Keratinocyte (primary cell): ENCODE measurements around the gene PRAC1. TPM values are rescaled to one million over a fixed set of nuclear protein-coding genes. Genes with fewer than 3 reads are reported as not detected.
"Not testable (repeated sequence)": the region's sequence is repeated elsewhere in the genome, so short reads cannot be mapped to it uniquely, and the experiment has no call there.

Experiments
- DNase-seq: peaks from one replicate; pipeline ENCODE4 v3.0.0-alpha.2; 2011; ENCODE audit warnings: low read depth, missing footprints, low spot score
- FAIRE-seq: peaks from 2 replicates; lab custom pipeline; 2011; peaks lifted over from hg19 to GRCh38; lab: Jason Lieb, UNC
- H2AFZ ChIP-seq: 2 replicates; pipeline ENCODE4 v1.6.0; 2012; ENCODE audit warnings: low read length, control low read depth, inconsistent platforms; ENCODE audit not compliant: control insufficient read depth
- H3K27ac ChIP-seq: 2 replicates; pipeline ENCODE4 v1.5.1; 2011; ENCODE audit warnings: low read length; ENCODE audit not compliant: control insufficient read depth, insufficient read depth
- H3K27me3 ChIP-seq: 3 replicates; pipeline ENCODE4 v1.6.0; 2011; ENCODE audit warnings: low read length; ENCODE audit not compliant: control insufficient read depth, insufficient read depth; ENCODE audit errors: extremely low read depth
- H3K36me3 ChIP-seq, 2 experiments: 2 replicates in 1 of 2; 3 replicates in 1 of 2; pipeline ENCODE4 v1.5.1; 2011; ENCODE audit warnings: low read length in 2 of 2, mild to moderate bottlenecking in 1 of 2; ENCODE audit not compliant: control insufficient read depth in 2 of 2, insufficient read depth in 2 of 2; ENCODE audit errors: extremely low read depth in 1 of 2
- H3K4me1 ChIP-seq: 3 replicates; pipeline ENCODE4 v1.5.1; 2011; ENCODE audit warnings: low read length; ENCODE audit not compliant: control insufficient read depth, insufficient read depth; ENCODE audit errors: extremely low read depth
- H3K4me2 ChIP-seq: 3 replicates; pipeline ENCODE4 v1.6.0; 2011; ENCODE audit warnings: low read depth, low read length; ENCODE audit not compliant: control insufficient read depth, insufficient read depth; ENCODE audit errors: extremely low read depth
- H3K4me3 ChIP-seq, 3 experiments: fragments of 200-600 bp in 1 of 3; sonication (generic) in 1 of 3; 2 replicates in 2 of 3; 3 replicates in 1 of 3; pipeline ENCODE4 v1.5.1; 2011 to 2016; ENCODE audit warnings: low read length in 3 of 3, mild to moderate bottlenecking in 3 of 3, control low read depth in 2 of 3, inconsistent platforms in 1 of 3, low read depth in 1 of 3, mixed read lengths in 1 of 3, mixed run types in 1 of 3, moderate library complexity in 1 of 3; ENCODE audit not compliant: control insufficient read depth in 2 of 3, insufficient read depth in 2 of 3; ENCODE audit errors: extremely low read depth in 1 of 3
- H3K79me2 ChIP-seq: 2 replicates; pipeline ENCODE4 v1.6.0; 2012; ENCODE audit warnings: low read length; ENCODE audit not compliant: control insufficient read depth, insufficient read depth
- H3K9ac ChIP-seq: 3 replicates; pipeline ENCODE4 v1.6.0; 2011; ENCODE audit warnings: low read length; ENCODE audit not compliant: control insufficient read depth, insufficient read depth; ENCODE audit errors: extremely low read depth
- H3K9me1 ChIP-seq: 3 replicates; pipeline ENCODE4 v1.6.0; 2011; ENCODE audit warnings: low read length; ENCODE audit not compliant: control insufficient read depth, insufficient read depth; ENCODE audit errors: extremely low read depth
- H3K9me3 ChIP-seq: 2 replicates; pipeline ENCODE4 v1.5.1; 2012; ENCODE audit warnings: low read depth, low read length; ENCODE audit not compliant: control insufficient read depth
- H4K20me1 ChIP-seq: 3 replicates; pipeline ENCODE4 v1.6.0; 2011; ENCODE audit warnings: low read length; ENCODE audit not compliant: control insufficient read depth, insufficient read depth; ENCODE audit errors: extremely low read depth
- EZH2 ChIP-seq: IDR thresholded peaks from one replicate; pipeline ENCODE4 v1.6.1; 2012; ENCODE audit warnings: inconsistent platforms, mild to moderate bottlenecking, low read length, moderate library complexity
- dilution Hi-C: fragments of 300-500 bp; cut with MboI; formaldehyde crosslinking; loops from one replicate; pipeline ENCODE4 v1.7.0; 2020; ENCODE audit warnings: low sequenced_read_pairs; ENCODE audit not compliant: extremely low pct_ligation_motif_present
- polyA plus RNA-seq, 5 experiments: library from polyadenylated mRNA; depleted of rRNA in 3 of 5; stranded (reverse) in 3 of 5; stranded (forward) in 1 of 5; unstranded in 1 of 5; fragments of >200 nt; gene quantifications; 1 replicate in 1 of 5; 2 replicates in 3 of 5; 3 replicates in 1 of 5; pipeline versions ENCODE4 v1.2.1 to v1.2.3, GENCODE V29; 2011 to 2012; ENCODE audit warnings: missing spikeins in 2 of 5, low read depth in 1 of 5, low replicate concordance in 1 of 5
- TF ChIP-seq, protein P1 (sequence below), 3 experiments: IDR thresholded peaks in 1 of 3; conservative IDR thresholded peaks in 1 of 3; optimal IDR thresholded peaks in 1 of 3; 2 replicates in 2 of 3; 3 replicates in 1 of 3; pipeline versions ENCODE3 to v1.5.1; 2011; ENCODE audit warnings: low read length in 3 of 3, mild to moderate bottlenecking in 3 of 3, moderate library complexity in 2 of 3, control low read depth in 1 of 3, inconsistent platforms in 1 of 3; ENCODE audit not compliant: insufficient read depth in 2 of 3; ENCODE audit errors: extremely low read depth in 1 of 3

Gene PRAC1
- polyA plus RNA-seq, 1 donor (not counting 4 experiments of a cell fraction or from before 2014, with no cell fraction given), result not detected

DNA sequence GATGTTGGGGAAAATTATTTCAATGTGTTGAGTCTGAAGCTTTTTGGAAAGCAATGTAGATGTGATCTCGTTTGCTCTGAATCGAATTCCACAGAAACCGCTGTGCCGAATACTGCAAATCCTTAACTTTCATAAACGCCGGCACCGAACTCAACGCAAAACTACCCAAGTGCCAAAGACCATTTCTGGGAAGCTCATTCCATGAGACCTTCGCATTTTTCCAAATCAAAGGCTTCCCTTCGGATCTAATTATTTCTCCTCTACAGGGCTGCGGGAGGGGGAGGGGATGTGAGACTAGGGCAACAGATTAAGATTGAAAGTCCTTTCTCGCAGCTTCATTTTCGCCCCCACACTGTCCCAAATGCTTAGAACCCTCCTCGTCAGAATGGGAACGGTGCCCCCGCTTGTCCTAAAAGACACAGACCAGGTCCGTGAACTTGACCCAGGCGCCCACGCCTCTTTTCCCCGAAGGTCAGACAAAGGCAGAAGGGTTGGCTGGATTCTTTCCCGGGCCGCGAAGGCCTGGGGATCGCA is 4.0 kb downstream of the PRAC1 start:
- FAIRE-seq, result no peak
- no peak overlapping the region for H3K9ac ChIP-seq
- H2AFZ ChIP-seq, result no peak overlapping the region
- H3K9me3 ChIP-seq, result no peaks in the 10 kb centered on the region
- no peaks in the 10 kb centered on the region for H3K79me2 ChIP-seq
- peaks cover 88% of the 10 kb centered on the region for H3K27me3 ChIP-seq
- TF ChIP-seq, protein P1, sequence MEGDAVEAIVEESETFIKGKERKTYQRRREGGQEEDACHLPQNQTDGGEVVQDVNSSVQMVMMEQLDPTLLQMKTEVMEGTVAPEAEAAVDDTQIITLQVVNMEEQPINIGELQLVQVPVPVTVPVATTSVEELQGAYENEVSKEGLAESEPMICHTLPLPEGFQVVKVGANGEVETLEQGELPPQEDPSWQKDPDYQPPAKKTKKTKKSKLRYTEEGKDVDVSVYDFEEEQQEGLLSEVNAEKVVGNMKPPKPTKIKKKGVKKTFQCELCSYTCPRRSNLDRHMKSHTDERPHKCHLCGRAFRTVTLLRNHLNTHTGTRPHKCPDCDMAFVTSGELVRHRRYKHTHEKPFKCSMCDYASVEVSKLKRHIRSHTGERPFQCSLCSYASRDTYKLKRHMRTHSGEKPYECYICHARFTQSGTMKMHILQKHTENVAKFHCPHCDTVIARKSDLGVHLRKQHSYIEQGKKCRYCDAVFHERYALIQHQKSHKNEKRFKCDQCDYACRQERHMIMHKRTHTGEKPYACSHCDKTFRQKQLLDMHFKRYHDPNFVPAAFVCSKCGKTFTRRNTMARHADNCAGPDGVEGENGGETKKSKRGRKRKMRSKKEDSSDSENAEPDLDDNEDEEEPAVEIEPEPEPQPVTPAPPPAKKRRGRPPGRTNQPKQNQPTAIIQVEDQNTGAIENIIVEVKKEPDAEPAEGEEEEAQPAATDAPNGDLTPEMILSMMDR (optimal IDR thresholded peaks at IDR 0.05 in 1 of 3, IDR thresholded peaks at IDR 0.05 in 1 of 3, conservative IDR thresholded peaks at IDR 0.05 in 1 of 3; ENCODE audit: extremely low read depth in 1 of 3, insufficient read depth in 2 of 3, low read length in 3 of 3), result no peak
- TF ChIP-seq EZH2, result no peak
- no peaks in the 10 kb centered on the region for H3K36me3 ChIP-seq
- no peak overlapping the region for H3K4me3 ChIP-seq
- no peak for DNase-seq
- dilution Hi-C loops, result no loop called here
- no peak overlapping the region for H3K4me2 ChIP-seq
- peaks cover 2% of the 10 kb centered on the region for H3K4me1 ChIP-seq
- H4K20me1 ChIP-seq, result peaks cover 7% of the 10 kb centered on the region
- no peak overlapping the region for H3K27ac ChIP-seq
- no peaks in the 10 kb centered on the region for H3K9me1 ChIP-seq

DNA sequence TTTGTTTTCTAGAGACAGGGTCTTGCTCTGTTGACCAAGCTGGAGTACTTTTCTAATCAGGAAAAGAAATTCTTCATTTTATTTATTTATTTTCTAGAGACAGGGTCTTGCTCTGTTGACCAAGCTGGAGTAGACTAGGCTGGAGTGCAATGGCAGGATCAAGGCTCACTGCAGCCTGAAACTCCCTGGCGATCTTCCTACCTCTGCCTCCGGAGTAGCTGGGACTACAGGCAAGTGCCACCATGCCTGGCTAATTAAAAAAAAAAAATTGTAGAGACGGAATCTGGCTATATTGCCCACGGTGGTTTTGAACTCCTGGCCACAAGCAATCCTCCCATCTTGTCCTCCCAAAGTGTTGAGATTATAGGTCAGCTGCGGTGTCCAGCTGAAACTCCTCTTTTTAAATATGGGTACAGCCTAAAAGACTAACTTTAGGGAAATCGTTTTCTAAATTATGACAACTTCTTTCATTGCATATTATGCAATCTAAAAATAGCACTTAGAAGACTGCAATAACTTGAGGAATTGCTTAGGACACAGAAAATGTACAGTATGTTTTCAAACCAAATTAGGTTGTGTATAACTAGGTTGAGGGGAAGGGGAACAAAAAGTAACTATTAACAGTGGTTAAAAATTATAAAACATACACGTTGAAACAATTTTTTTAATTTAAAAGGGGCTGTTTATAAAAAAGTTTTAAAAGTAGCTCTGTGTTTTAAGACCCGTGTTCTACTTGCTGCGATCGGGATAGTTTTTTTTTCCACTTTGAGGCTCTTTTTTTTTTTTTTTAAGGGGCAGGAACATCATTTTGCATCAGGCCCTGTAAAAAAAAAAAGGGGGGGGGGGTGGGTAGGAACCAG is 4.7 kb downstream of the PRAC1 start:
- no peak overlapping the region for H2AFZ ChIP-seq
- no peak overlapping the region for H3K4me3 ChIP-seq
- H3K9me3 ChIP-seq, result no peaks in the 10 kb centered on the region

DNA sequence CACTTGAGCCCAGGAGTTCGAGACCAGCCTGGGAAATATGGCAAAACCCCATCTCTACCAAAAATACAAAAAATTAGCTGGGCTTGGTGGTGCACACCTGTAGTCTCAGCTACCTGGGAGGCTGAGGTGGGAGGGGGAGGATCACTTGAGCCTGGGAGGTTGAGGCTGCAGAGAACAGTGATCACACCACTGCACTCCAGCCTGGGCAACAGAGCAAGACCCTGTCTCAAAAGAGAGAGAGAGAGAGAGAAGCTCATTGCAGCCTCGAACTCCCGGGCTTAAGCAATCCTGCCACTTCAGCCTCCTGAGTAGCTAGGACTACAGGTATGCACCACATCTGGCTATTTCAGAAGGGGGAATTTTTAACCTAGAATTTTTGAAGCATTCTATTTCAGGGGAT is 5.8 kb downstream of the PRAC1 start:
- H3K36me3 ChIP-seq, H3K9me1 ChIP-seq, dilution Hi-C loops, DNase-seq, H2AFZ ChIP-seq, H3K9me3 ChIP-seq, H3K4me2 ChIP-seq, H3K9ac ChIP-seq, H3K4me3 ChIP-seq, H4K20me1 ChIP-seq, H3K27ac ChIP-seq, FAIRE-seq, H3K4me1 ChIP-seq, H3K79me2 ChIP-seq: not testable (repeated sequence)
- H3K27me3 ChIP-seq, result peaks cover 75% of the 10 kb centered on the region

More for the DNA sequence above, 4.7 kb downstream of the PRAC1 start:
- no peaks in the 10 kb centered on the region for H3K79me2 ChIP-seq
- no peaks in the 10 kb centered on the region for H3K9me1 ChIP-seq
- no peak overlapping the region for H3K27ac ChIP-seq
- no peaks in the 10 kb centered on the region for H3K36me3 ChIP-seq
- no peaks in the 10 kb centered on the region for H3K4me1 ChIP-seq
- H3K9ac ChIP-seq, result no peak overlapping the region
- dilution Hi-C loops, result no loop called here
- FAIRE-seq, result no peak
- no peak for DNase-seq
- H3K4me2 ChIP-seq, result no peak overlapping the region
- H3K27me3 ChIP-seq, result peaks cover 84% of the 10 kb centered on the region
- TF ChIP-seq, protein P1 (optimal IDR thresholded peaks at IDR 0.05 in 1 of 3, IDR thresholded peaks at IDR 0.05 in 1 of 3, conservative IDR thresholded peaks at IDR 0.05 in 1 of 3; ENCODE audit: extremely low read depth in 1 of 3, insufficient read depth in 2 of 3, low read length in 3 of 3), result no peak
- no peak for TF ChIP-seq EZH2
- peaks cover 7% of the 10 kb centered on the region for H4K20me1 ChIP-seq
